Measurements from ENCODE around the gene FAM120A.
"Not testable (repeated sequence)": the region's sequence is repeated elsewhere in the genome, so short reads cannot be mapped to it uniquely, and the experiment has no call there.

FAM120A gene

DNA sequence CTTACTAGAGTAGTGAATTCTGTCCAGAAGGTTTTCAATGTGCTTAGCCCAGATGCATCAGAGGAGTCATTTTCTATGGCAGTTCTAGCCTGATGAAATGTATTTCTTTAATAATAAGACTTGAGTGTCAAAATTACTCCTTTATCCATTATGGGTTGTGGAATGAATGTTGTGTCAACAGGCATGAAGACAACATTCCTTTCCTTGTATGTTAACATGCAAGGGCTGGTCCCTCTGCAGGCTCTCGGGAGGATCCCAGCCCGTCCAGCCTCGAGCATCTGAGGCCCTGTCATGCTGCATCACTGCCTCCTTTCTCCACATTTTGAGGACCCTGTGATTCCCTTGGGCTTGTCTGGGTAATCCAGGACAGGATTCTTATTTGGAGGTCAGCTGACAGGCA, 44.8 kb downstream of the FAM120A start:
- peaks cover 18 to 32% of the 10 kb centered on the region in 2 donors for H3K4me1 Mint-ChIP-seq
- H3K36me3 Mint-ChIP-seq = peaks cover 42 to 75% of the 10 kb centered on the region in 2 donors

DNA sequence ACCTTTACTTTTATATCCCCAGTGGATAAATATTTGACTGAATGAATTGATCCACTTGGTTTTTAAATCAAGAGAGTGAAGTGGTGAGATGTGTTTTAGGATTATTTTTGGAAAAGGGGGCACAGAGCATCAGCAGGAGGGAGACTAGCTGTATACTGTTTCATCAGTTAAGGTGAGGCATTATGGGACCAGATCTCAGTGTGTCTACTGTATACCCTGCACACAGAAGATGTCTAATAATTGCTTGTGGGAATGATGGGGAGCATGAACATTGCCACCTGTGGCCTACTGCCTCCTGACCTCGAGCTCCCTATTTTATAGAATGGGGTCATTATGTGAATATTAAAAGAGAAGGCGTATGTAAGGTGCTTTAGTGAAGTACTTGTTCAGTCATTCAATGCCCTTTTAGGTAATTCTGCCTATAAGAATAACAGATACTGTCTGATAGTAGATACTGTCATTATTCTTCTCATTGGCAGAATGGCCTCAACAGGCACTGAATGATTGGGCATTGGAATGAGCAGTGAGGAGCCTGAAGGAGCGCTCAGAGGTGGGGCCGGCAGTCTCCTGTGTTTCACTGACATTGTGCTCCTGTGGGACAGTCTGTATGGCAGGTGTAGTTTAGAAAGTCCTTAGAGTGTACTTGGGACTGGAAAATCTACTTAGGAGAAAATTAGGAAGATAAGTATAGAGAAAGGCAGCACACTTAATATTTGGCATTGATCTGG, 49.2 kb downstream of the FAM120A start:
- peaks cover 37 to 47% of the 10 kb centered on the region in 2 donors for H3K4me1 Mint-ChIP-seq
- no peaks in the 10 kb centered on the region for H3K27me3 Mint-ChIP-seq
- peak overlapping the region; percentile 75 for H3K27ac Mint-ChIP-seq
- DNase-seq = no peak
- H3K9me3 Mint-ChIP-seq = peaks cover 0 to 4% of the 10 kb centered on the region in 2 donors
- no peak for ATAC-seq (replicated peaks)
- H3K4me3 Mint-ChIP-seq = no peak overlapping the region
- H3K36me3 Mint-ChIP-seq = peaks cover 55 to 76% of the 10 kb centered on the region in 2 donors

More for the DNA sequence above, 44.8 kb downstream of the FAM120A start:
- DNase-seq (no peak), ATAC-seq (replicated peaks) (no peak)
- no peak overlapping the region for H3K27ac Mint-ChIP-seq
- no peaks in the 10 kb centered on the region for H3K9me3 Mint-ChIP-seq
- H3K4me3 Mint-ChIP-seq = no peak overlapping the region
- H3K27me3 Mint-ChIP-seq = no peaks in the 10 kb centered on the region

DNA sequence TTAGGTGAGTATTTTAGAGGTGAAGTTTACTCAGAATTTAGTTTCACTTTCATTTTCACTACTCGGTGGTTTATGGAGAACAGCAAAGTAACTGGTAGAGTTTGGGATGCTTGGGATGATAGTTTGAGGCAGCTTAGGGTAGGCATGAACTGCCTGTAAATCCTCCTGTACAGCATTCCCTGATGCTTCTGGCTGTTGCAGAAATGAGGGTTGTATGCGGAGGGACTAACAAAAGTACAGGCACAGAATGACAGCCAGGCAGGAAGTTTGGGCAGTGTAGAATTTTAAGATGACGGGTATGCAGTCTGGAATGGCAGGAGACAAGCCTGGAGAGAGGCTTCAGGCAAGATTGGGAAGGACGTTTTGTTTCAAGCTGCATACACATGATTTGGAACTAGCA, 49.9 kb downstream of the FAM120A start:
- Mint-ChIP-seq H3K4me1 (peaks cover 40 to 52% of the 10 kb centered on the region in 2 donors), H3K9me3 (peaks cover 0 to 4% of the 10 kb centered on the region in 2 donors), H3K36me3 (peaks cover 55 to 74% of the 10 kb centered on the region in 2 donors), H3K27ac (peak overlapping the region; percentile 75), H3K27me3 (no peaks in the 10 kb centered on the region), H3K4me3 (no peak overlapping the region)
- ATAC-seq (replicated peaks) = no peak
- DNase-seq = no peak

DNA sequence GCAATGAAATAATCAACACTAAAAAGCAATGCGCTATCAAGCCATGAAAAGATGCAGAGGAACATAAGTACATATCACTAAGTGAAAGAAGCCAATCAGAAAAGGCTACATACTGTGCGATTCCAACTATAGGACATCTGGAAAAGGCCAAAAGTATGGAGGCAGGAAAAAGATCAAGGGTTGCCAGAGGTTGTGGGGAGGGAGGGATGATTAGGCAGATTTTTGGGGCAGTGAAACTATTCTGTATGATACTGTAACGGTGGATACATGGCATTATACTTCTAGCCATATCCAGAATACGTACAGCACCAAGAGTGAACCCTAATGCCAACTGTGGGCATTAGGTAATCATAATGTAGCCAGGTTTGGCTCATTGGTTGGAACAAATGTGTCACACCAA, 51.9 kb downstream of the FAM120A start:
- H3K36me3 Mint-ChIP-seq = peaks cover 59 to 75% of the 10 kb centered on the region in 2 donors
- peaks cover 0 to 4% of the 10 kb centered on the region in 2 donors for H3K9me3 Mint-ChIP-seq
- no peak overlapping the region for H3K4me3 Mint-ChIP-seq
- H3K27me3 Mint-ChIP-seq = no peaks in the 10 kb centered on the region
- H3K27ac Mint-ChIP-seq = no peak overlapping the region
- H3K4me1 Mint-ChIP-seq = peaks cover 54 to 72% of the 10 kb centered on the region in 2 donors
- DNase-seq (no peak), ATAC-seq (replicated peaks) (no peak)

DNA sequence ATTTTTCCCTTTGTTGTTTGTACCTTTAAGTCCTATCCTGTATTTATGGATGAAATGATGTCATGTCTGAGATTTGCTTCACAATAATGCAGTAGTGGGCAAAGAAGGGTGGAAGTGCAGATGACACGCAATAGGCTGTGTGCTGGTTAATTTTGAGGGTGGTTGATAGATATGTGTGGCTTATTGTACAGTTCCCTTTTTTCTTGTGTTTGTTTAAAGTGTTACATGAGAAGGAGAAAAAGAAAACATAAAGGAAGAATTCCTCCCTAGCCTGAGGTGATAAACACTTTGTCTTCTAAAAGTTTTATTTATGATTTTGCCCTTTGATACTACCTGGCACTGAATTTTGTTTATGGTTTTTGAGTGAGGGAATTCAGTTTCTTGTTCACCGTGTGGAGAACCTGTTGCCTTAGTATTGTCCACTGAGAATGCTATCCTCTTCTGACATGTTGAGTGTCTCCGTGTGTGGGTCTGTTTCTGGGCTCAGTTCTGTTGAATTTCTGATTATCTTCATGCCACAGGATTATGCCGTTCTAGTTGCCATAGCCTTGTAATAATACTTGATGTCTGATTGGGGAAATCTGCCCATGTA, 54.2 kb downstream of the FAM120A start:
- H3K9me3 Mint-ChIP-seq = peaks cover 0 to 4% of the 10 kb centered on the region in 2 donors
- ATAC-seq (replicated peaks) (peak in 1 of 2 donors; percentile 37), DNase-seq (no peak)
- H3K36me3 Mint-ChIP-seq = peaks cover 57 to 70% of the 10 kb centered on the region in 2 donors
- peak overlapping the region in 1 of 2 donors; percentile 48 for H3K4me3 Mint-ChIP-seq
- peaks cover 52 to 79% of the 10 kb centered on the region in 2 donors for H3K4me1 Mint-ChIP-seq
- no peaks in the 10 kb centered on the region for H3K27me3 Mint-ChIP-seq
- H3K27ac Mint-ChIP-seq = peak overlapping the region; percentile 79

DNA sequence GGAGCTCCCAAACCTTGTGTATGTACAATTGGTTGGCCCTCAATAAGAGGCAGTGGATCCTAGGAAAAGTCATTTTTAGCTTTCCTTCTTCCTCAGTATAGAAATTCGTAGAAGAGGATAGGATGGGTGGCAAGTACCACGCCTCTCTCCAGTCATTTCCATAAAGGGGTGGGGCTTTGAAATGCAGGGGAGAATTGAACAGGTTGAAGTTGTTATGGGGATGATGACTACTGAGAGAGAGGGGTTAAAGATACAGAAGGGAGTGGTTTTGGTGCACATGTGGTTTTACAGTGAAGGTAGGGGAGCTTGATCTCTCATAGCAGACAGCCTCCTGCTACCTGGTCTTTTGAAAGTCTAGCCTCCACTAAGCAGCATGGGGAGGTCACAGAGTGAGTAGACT, 56.3 kb downstream of the FAM120A start:
- Mint-ChIP-seq H3K27ac (no peak overlapping the region), H3K4me3 (no peak overlapping the region), H3K9me3 (peaks cover 0 to 4% of the 10 kb centered on the region in 2 donors), H3K4me1 (peaks cover 53 to 88% of the 10 kb centered on the region in 2 donors), H3K36me3 (peaks cover 50 to 64% of the 10 kb centered on the region in 2 donors), H3K27me3 (no peaks in the 10 kb centered on the region)
- ATAC-seq (replicated peaks) (no peak), DNase-seq (no peak)

DNA sequence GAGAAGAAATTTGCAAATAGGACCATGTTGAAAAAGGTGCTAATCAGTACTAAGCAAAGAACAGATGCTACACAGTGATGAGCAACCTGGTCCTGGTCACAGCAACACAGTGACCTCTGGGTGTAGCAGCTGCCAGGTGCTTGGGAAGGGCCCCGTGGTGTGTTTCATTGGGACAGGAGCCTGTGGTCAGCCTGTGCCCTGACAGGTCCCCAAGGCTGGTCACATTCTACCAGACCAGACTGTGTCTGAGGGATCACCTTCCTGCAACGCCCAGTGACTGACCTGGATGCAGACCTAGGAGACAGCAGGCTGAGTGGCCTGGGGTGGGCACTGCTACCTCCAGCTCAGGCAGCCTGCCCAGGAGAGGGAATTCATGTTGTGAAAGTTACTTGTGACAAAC, 56.7 kb downstream of the FAM120A start:
- H3K36me3 Mint-ChIP-seq = peaks cover 50 to 61% of the 10 kb centered on the region in 2 donors
- H3K4me1 Mint-ChIP-seq = peaks cover 54 to 86% of the 10 kb centered on the region in 2 donors
- H3K27ac Mint-ChIP-seq = no peak overlapping the region
- DNase-seq = no peak
- H3K4me3 Mint-ChIP-seq = no peak overlapping the region
- ATAC-seq (replicated peaks) = no peak
- H3K27me3 Mint-ChIP-seq = no peaks in the 10 kb centered on the region
- H3K9me3 Mint-ChIP-seq = peaks cover 0 to 4% of the 10 kb centered on the region in 2 donors

DNA sequence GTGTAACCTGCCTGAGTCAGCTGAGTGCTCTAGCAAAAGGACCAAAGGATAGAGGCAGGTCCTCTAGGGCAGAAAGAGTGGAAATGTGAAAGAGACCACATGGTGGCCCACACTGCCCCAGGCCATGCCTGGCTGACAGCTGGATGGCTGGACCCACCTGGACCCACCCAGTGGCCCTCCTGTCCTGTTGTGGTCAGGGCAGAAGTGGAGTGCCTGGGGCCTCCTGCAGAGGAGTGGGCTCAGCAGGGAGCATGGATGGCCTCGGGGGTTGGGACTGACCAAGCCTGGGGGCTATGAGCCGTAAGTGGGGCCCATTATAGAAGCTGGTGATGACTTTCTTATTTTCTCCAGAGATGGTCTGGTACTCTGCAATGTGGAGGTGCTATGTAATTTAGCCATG, 57.6 kb downstream of the FAM120A start:
- no peak overlapping the region for H3K4me3 Mint-ChIP-seq
- H3K27ac Mint-ChIP-seq = peak overlapping the region; percentile 20
- DNase-seq = no peak
- no peak for ATAC-seq (replicated peaks)
- H3K27me3 Mint-ChIP-seq = no peaks in the 10 kb centered on the region
- H3K4me1 Mint-ChIP-seq = peaks cover 53 to 82% of the 10 kb centered on the region in 2 donors
- H3K36me3 Mint-ChIP-seq = peaks cover 47 to 64% of the 10 kb centered on the region in 2 donors
- peaks cover 0 to 4% of the 10 kb centered on the region in 2 donors for H3K9me3 Mint-ChIP-seq

DNA sequence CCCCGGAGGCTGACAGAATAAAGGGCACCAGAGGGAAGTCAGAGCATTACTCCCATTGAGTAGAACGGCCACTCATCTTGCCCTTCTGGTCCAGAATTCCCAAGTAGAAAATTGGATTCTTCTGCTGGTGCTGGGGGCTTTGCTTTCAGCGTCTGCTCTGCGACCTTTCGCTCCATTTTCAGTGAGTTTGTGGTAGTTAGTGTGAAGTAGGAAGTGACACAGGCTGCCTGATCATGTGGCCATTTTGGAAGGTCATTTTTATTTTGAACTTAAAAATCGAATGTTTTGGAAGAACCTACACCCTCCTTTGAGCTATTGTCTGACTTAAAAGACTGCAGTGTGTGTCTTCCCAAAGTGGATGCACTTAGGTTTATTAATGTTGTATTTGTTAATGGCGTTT, 58.6 kb downstream of the FAM120A start:
- DNase-seq = no peak
- H3K27ac Mint-ChIP-seq = no peak overlapping the region
- H3K36me3 Mint-ChIP-seq = peaks cover 40 to 58% of the 10 kb centered on the region in 2 donors
- peaks cover 0 to 4% of the 10 kb centered on the region in 2 donors for H3K9me3 Mint-ChIP-seq
- peaks cover 47 to 73% of the 10 kb centered on the region in 2 donors for H3K4me1 Mint-ChIP-seq
- no peaks in the 10 kb centered on the region for H3K27me3 Mint-ChIP-seq
- peak overlapping the region in 1 of 2 donors; percentile 32 for H3K4me3 Mint-ChIP-seq
- no peak for ATAC-seq (replicated peaks)

DNA sequence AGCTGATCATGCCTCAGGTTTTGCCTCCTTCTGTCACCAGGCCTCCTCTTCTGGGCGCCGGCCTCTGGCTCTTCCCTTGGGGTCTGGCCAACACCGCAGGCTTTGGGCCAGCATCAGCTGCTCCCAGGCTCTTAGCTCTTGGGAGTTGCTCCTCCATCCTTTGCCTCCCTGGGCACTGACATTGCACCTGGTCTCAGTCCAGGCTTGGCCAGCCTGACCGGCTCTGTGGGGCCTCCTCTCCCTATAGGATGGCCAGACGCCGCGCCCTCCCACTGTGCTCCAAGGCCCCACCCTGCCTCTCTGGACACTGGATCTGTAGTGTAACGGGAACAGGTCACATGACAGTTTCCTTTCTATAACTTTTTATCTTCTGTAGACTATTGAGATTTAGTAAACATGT, 59.7 kb downstream of the FAM120A start:
- H3K4me1 Mint-ChIP-seq = peaks cover 38 to 65% of the 10 kb centered on the region in 2 donors
- not testable (repeated sequence) for DNase-seq, H3K27ac Mint-ChIP-seq

DNA sequence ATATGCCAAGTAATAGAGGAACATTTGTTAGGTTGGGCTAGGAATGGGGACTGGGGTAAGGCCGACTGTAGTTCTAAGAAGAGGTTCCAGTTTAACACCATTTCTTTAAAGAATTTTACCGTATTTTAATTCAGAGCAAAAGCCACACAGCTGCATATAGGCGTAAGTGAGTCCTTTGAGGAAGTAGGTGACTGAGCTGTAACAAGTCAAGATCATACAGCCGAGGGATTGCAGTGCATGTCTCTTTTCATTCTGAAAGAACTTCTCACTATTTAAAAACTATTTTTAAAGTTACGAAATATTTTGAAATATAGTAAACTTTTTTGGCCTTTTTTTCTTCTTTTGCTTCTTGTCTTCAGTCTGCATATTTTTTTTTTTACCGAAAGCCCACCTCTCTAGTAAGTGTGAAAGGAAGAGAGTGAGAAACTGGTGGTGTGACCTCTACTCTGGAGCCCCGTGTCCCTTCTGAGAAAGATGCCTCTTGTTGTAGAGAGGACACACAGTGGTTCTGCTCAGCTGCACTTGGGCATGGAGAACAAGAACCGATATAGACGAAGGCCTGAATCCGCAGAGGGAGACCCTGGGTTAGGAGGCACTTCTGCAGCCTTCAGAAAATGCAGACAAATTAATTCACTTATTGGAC, 60.8 kb downstream of the FAM120A start:
- peak; percentile 72 to 81 for ATAC-seq (replicated peaks)
- not testable (repeated sequence) for H3K27me3 Mint-ChIP-seq, DNase-seq, H3K4me3 Mint-ChIP-seq, H3K9me3 Mint-ChIP-seq
- Mint-ChIP-seq H3K36me3 (peaks cover 30 to 46% of the 10 kb centered on the region in 2 donors), H3K27ac (peak overlapping the region; percentile 63), H3K4me1 (peaks cover 33 to 57% of the 10 kb centered on the region in 2 donors)

More for the DNA sequence above, 59.7 kb downstream of the FAM120A start:
- not testable (repeated sequence) for H3K27me3 Mint-ChIP-seq; ATAC-seq (replicated peaks); H3K9me3 Mint-ChIP-seq; H3K4me3 Mint-ChIP-seq
- H3K36me3 Mint-ChIP-seq = peaks cover 34 to 51% of the 10 kb centered on the region in 2 donors

DNA sequence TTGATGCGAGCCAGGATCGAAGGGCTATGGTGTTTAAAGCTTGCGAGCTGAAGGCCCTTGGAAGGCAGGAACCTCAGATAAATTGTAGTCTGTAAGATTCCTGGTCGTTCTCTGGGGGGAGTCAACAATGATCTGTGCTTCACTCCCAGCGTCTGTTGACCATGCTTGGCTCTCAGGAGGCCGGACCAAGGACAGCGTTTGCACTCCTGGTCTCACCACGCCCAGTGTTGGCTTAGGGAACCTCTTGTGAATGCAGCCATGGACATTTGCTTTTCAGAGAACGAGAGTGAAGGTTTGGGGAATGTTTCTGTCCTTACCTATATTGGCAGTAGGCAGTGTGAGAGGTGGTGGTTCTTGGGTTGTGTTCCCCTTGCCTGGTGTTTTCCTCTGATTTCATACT, 62.1 kb downstream of the FAM120A start:
- ATAC-seq (replicated peaks) (no peak), DNase-seq (no peak)
- H3K4me3 Mint-ChIP-seq = no peak overlapping the region
- H3K4me1 Mint-ChIP-seq = peaks cover 25 to 48% of the 10 kb centered on the region in 2 donors
- H3K9me3 Mint-ChIP-seq = no peaks in the 10 kb centered on the region
- peaks cover 31 to 46% of the 10 kb centered on the region in 2 donors for H3K36me3 Mint-ChIP-seq
- H3K27ac Mint-ChIP-seq = peak overlapping the region; percentile 20
- H3K27me3 Mint-ChIP-seq = no peaks in the 10 kb centered on the region

DNA sequence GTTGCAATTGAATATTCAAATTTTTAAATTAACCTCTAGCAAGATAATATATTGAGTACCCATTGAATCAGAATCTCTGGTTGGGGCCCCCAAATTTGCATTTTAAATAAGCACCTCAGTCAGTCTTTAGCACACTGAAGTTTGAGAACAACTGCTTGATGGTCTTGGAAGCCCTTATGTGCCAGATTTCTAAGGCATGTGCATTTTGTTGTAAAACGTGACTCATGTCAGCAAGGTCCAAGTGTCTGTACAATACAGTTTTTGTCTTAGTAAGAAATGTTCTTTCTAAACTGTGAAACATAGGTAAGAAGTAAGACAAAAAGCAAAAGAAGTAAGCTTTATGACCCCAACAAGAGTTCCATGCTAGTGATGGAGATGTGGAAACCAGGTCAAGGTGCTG, 65.8 kb downstream of the FAM120A start:
- DNase-seq (no peak), ATAC-seq (replicated peaks) (no peak)
- Mint-ChIP-seq H3K27me3 (no peaks in the 10 kb centered on the region), H3K4me3 (no peak overlapping the region), H3K27ac (no peak overlapping the region), H3K9me3 (no peaks in the 10 kb centered on the region), H3K4me1 (peaks cover 11 to 24% of the 10 kb centered on the region in 2 donors), H3K36me3 (peaks cover 22 to 38% of the 10 kb centered on the region in 2 donors)

DNA sequence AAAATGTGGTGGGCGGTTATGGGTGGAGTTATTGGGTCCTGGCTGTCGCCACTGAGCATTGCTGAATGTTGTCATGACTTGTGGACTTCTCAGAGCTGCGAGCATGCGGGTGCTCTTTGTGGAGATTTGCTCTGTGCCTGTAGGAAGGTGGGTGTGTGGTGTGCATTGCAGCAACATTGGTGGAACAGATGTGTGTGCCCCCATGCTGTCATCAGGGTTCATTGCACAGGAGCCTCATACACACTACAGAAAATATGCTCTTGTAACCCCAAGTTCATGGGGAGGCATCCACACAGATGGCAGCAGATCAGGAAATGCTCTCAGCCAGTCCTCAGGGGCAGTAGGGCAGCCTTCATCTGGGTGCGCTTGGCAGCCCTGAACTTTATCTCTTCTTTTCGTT, 69.0 kb downstream of the FAM120A start:
- no peak for DNase-seq
- Mint-ChIP-seq H3K27me3 (no peaks in the 10 kb centered on the region), H3K27ac (no peak overlapping the region), H3K36me3 (peaks cover 36 to 48% of the 10 kb centered on the region in 2 donors), H3K4me1 (peaks cover 2 to 25% of the 10 kb centered on the region in 2 donors), H3K9me3 (no peaks in the 10 kb centered on the region), H3K4me3 (no peak overlapping the region)
- ATAC-seq (replicated peaks) = peak in 1 of 2 donors; percentile 27
